Ishikawa (cell line): Measurements from ENCODE around the gene ADGRF1.

ENCODE experiments used
- CEBPB ChIP-seq: IDR thresholded peaks from 2 replicates; pipeline ENCODE4 v1.6.1; 2012
- EP300 ChIP-seq: IDR thresholded peaks from 2 replicates; pipeline ENCODE4 v1.6.1; 2012; ENCODE audit warnings: borderline replicate concordance

GRCh38 chr6:47062346-47062745 lies 20.2 kb upstream of the ADGRF1 start:
- TF ChIP-seq CEBPB (no peak), EP300 (no peak)
